ENCODE data around the gene STX12.
"Not testable (repeated sequence)": the region's sequence is repeated elsewhere in the genome, so short reads cannot be mapped to it uniquely, and the experiment has no call there.

Gene STX12

GRCh38 chr1:27775336-27775735, 2.3 kb downstream of the STX12 start:
- not testable (repeated sequence) for DNase-seq (ENCODE audit: low spot score)

GRCh38 chr1:27776276-27776675, 3.3 kb downstream of the STX12 start:
- DNase-seq (ENCODE audit: low spot score) = not testable (repeated sequence)

GRCh38 chr1:27778056-27778455, 5.0 kb downstream of the STX12 start:
- DNase-seq (ENCODE audit: low spot score) = no peak

DNA sequence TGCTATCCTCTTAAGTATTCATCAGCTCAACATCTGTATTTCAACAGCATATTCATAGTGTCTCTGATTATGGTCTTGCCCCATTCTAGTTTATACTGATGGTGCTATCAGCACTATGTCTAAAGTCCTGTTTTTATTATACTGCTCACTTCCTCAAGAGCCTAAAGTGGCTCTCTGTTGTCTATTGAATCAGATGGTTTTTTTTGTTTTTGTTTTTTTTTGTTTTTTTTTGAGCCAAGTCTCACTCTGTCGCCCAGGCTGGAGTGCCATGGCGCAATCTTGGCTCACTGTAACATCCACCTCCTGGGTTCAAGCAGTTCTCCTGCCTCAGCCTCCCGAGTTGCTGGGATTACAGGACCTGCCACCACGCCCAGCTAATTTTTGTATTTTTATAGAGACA, 6.1 kb downstream of the STX12 start:
- no peak for DNase-seq (ENCODE audit: low spot score)

- no peak for DNase-seq (ENCODE audit: low spot score)
Measured at GRCh38 chr1:27782950-27783349, 9.9 kb downstream of the STX12 start.

DNA sequence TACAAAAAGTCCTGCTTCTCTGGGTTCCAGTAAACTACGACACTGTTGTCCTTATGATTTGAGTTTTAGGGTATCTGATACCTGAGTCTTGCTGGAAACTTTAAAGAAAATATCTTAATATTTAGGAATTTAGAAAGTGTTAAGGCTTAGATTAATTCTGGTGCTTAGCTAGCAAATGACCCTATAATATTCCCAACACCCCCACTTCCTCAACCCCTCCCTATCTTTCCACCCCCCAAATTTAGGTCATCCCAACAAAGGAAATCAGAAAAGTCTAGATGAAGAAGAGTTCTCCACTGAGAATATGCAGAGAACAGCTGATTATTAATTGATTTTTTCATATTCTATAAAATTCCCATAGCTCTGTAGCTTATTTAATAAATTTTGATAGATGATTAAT, 11.7 kb downstream of the STX12 start:
- no peak for DNase-seq (ENCODE audit: low spot score)

DNA sequence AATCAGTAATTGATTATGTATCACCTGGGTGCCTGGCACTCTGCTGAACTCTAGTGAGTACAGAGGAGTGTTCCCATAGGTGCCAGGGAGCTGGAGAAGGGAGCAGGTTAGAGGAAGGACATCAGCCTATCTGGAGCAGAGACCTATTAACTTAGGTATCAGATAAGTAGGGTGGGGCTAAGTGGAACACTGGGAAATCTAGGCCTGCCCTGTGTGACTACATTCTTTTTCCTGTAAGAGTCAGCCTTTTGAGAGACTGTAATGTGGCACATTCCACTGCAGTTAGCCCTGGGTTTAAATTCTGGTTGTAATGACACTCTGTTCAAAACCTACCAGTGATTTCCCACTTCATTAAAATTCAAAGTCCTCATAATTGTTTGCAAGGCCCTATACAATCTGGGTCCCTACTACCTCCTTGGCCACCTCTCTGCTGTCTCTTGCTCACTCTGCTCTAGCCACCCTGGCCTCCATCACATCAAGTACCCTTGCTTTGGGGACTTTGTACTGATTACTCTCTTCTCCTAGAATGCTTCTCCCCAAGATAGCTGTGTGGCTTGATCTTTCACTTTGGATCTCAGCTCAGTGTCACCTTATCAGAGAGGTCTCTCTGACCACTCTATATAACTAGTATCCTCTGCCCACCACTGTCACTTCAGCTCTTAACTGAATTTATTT, 12.9 kb downstream of the STX12 start:
- DNase-seq (ENCODE audit: low spot score) = no peak

GRCh38 chr1:27787895-27788294, 14.9 kb downstream of the STX12 start:
- DNase-seq (ENCODE audit: low spot score) = no peak

GRCh38 chr1:27789540-27790041, 16.6 kb downstream of the STX12 start:
- DNase-seq (ENCODE audit: low spot score) = no peak

- DNase-seq (ENCODE audit: low spot score) = not testable (repeated sequence)
Measured at GRCh38 chr1:27790270-27790669, 17.3 kb downstream of the STX12 start.

- no peak for DNase-seq (ENCODE audit: low spot score)
Measured at GRCh38 chr1:27795601-27796000, 22.6 kb downstream of the STX12 start.

GRCh38 chr1:27804791-27805190, 31.8 kb downstream of the STX12 start:
- no peak for DNase-seq (ENCODE audit: low spot score)

GRCh38 chr1:27806758-27807157, 33.7 kb downstream of the STX12 start:
- no peak for DNase-seq (ENCODE audit: low spot score)

GRCh38 chr1:27807385-27807784, 34.4 kb downstream of the STX12 start:
- DNase-seq (ENCODE audit: low spot score) = no peak

GRCh38 chr1:27808131-27808530, 35.1 kb downstream of the STX12 start:
- DNase-seq (ENCODE audit: low spot score) = not testable (repeated sequence)

GRCh38 chr1:27809883-27810282, 36.9 kb downstream of the STX12 start:
- DNase-seq (ENCODE audit: low spot score) = no peak

- no peak for DNase-seq (ENCODE audit: low spot score)
Measured at GRCh38 chr1:27811741-27812500, 38.9 kb downstream of the STX12 start.

GRCh38 chr1:27816921-27817630, 44.1 kb downstream of the STX12 start:
- peak; percentile 40 for DNase-seq (ENCODE audit: low spot score)

GRCh38 chr1:27821761-27822315, 48.8 kb downstream of the STX12 start:
- no peak for DNase-seq (ENCODE audit: low spot score)

DNA sequence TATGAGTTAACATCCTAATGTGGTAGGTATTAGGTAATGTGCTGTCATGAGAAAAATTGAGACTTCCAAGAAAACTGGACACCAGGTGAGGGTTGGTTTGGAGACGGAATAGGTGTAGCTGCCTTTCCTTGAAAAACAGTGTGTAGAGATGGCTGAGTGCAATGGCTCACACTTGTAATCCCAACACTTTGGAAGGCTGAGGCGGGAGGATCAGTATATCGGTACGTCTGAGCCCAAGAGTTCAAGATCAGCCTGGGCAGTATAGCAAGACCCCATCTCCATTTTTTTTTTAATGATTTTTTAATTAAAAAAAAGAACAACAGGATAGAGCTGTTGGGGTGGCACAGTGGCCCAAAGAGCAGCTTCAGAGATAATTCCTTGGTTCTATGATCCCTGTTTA, 50.8 kb downstream of the STX12 start:
- DNase-seq (ENCODE audit: low spot score) = no peak

GRCh38 chr1:27824411-27824810, 51.4 kb downstream of the STX12 start:
- no peak for DNase-seq (ENCODE audit: low spot score)

- DNase-seq (ENCODE audit: low spot score) = not testable (repeated sequence)
Measured at GRCh38 chr1:27829339-27829960, 56.4 kb downstream of the STX12 start.

All from HuH-7.5 (cell line).